ENCODE data around the gene PHACTR1.

GRCh38 chr6:13241364-13241763 lies 524.8 kb downstream of the PHACTR1 start:
- TF ChIP-seq CTCF (IDR thresholded peaks at IDR 0.05) (no peak), POLR2AphosphoS5 (IDR thresholded peaks at IDR 0.05; ENCODE audit: insufficient read depth in 1 of 2, low read depth in 1 of 2) (no peak), POLR2A (IDR thresholded peaks at IDR 0.05) (no peak)
